Measurements from ENCODE around the gene MAP3K7.

MAP3K7 gene

DNA sequence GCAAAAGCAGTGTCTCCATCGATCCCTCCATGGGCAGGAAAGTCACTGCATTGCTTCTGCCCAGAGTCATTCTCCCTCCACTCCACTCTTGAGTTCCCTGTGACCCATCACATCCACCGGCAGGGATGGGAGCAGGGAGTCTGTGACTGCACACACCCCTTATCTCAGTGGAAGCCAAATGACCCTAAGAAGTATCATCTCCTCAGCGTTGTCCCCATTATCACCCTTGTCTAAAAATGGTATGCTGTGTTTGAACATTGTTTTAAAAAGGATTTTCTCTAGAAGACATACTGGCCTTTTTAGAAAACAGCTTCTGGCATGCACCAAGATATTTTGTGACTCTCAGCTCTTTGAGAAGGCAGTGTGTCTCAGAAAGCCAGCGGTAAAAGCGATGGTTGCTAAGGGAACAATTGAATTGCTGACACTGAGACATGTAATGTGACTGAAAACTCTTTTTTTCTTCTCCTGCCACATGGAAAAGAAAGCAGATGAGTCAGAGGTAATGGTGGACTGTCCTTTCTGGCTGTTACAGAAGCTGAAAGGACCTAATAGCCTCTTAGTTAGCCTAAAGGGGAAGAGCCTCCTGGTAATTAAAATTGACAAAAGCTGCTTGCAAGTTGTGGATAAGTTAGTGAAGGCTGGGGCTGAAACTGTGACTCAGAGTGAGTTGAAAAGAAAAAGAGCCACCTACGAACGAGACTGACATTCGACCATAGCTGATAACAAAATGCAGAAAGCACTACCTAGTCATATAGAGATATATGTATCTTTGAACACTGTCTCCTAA lies 120.5 kb downstream of the MAP3K7 start:
- no peak overlapping the region for H3K9ac ChIP-seq (ENCODE audit: insufficient read length, low read depth)
- H3K36me3 ChIP-seq (ENCODE audit: insufficient read depth, insufficient read length, low read length) = no peaks in the 10 kb centered on the region

DNA sequence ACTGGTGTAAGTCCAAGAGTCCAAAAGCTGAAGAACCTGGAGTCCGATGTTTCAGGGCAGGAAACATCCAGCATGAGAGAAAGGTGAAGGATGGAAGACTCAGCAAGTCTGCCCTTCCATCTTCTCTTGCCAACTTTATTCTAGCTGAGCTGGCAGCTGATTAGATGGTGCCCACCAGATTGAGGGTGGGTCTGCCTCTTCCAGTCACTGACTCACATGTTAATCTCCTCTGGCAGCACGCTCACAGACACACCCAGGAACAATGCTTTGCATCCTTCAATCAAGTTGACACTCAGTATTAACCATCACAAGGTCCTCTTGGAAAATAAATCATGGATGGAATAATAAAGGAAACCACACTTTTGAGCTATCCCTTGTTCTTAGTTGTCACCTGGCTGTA lies 121.2 kb downstream of the MAP3K7 start:
- Histone ChIP-seq H3K4me1 (ENCODE audit: insufficient read depth, insufficient read length) (no peaks in the 10 kb centered on the region), H3K9ac (ENCODE audit: insufficient read length, low read depth) (no peak overlapping the region)

More for the DNA sequence above, 120.5 kb downstream of the MAP3K7 start:
- H3K9me3 ChIP-seq (ENCODE audit: insufficient read depth, low read length) = no peaks in the 10 kb centered on the region
- DNase-seq (ENCODE audit: low read depth, low spot score) = no peak
- no peak for TF ChIP-seq ZNF274 (IDR thresholded peaks at IDR 0.05; ENCODE audit: low read depth, low read length)
- no peaks in the 10 kb centered on the region for H3K4me1 ChIP-seq (ENCODE audit: insufficient read depth, insufficient read length)
- no peaks in the 10 kb centered on the region for H3K27me3 ChIP-seq (ENCODE audit: insufficient read depth, insufficient read length)
- H3K4me3 ChIP-seq (ENCODE audit: insufficient read length, low read depth) = no peak overlapping the region

DNA sequence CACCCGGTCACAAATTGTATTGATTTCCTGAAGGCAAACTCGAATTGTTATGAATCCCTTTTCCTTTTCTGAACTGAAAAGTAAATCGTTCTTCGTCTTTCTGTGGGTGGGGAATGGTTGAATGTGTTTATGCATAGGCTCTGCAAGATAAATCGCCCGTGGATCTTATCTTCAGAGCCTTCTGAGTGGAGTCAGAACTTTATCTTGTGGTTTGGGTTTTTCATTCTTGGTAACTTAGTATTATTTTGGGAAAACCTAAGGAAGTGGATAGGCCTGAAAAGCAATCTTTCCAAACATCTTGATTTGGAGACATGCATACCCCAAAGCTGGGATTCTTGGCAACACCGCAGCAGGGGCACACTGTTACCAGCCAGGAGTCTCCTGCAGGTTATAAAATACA lies 122.4 kb downstream of the MAP3K7 start:
- Histone ChIP-seq H3K4me1 (ENCODE audit: insufficient read depth, insufficient read length) (no peaks in the 10 kb centered on the region), H3K9me3 (ENCODE audit: insufficient read depth, low read length) (peaks cover 12% of the 10 kb centered on the region; the same call in 1 of the 2 replicates), H3K4me3 (ENCODE audit: insufficient read length, low read depth) (no peak overlapping the region), H3K36me3 (ENCODE audit: insufficient read depth, insufficient read length, low read length) (no peaks in the 10 kb centered on the region), H3K27me3 (ENCODE audit: insufficient read depth, insufficient read length) (no peaks in the 10 kb centered on the region), H3K9ac (ENCODE audit: insufficient read length, low read depth) (no peak overlapping the region)
- DNase-seq (ENCODE audit: low read depth, low spot score) = no peak
- no peak for TF ChIP-seq ZNF274 (IDR thresholded peaks at IDR 0.05; ENCODE audit: low read depth, low read length)
- TF ChIP-seq SUZ12 (IDR thresholded peaks at IDR 0.05; ENCODE audit: extremely low read depth, insufficient read depth, insufficient read length) = no peak
- TF ChIP-seq YY1 (IDR thresholded peaks at IDR 0.05; ENCODE audit: insufficient read depth, insufficient read length) = no peak

More for the DNA sequence above, 121.2 kb downstream of the MAP3K7 start:
- Histone ChIP-seq H3K36me3 (ENCODE audit: insufficient read depth, insufficient read length, low read length) (no peaks in the 10 kb centered on the region), H3K9me3 (ENCODE audit: insufficient read depth, low read length) (no peaks in the 10 kb centered on the region; the same call in 1 of the 2 replicates), H3K4me3 (ENCODE audit: insufficient read length, low read depth) (no peak overlapping the region), H3K27me3 (ENCODE audit: insufficient read depth, insufficient read length) (no peaks in the 10 kb centered on the region)
- DNase-seq (ENCODE audit: low read depth, low spot score) = no peak
- TF ChIP-seq ZNF274 (IDR thresholded peaks at IDR 0.05; ENCODE audit: low read depth, low read length) (no peak), YY1 (IDR thresholded peaks at IDR 0.05; ENCODE audit: insufficient read depth, insufficient read length) (no peak), SUZ12 (IDR thresholded peaks at IDR 0.05; ENCODE audit: extremely low read depth, insufficient read depth, insufficient read length) (no peak)

DNA sequence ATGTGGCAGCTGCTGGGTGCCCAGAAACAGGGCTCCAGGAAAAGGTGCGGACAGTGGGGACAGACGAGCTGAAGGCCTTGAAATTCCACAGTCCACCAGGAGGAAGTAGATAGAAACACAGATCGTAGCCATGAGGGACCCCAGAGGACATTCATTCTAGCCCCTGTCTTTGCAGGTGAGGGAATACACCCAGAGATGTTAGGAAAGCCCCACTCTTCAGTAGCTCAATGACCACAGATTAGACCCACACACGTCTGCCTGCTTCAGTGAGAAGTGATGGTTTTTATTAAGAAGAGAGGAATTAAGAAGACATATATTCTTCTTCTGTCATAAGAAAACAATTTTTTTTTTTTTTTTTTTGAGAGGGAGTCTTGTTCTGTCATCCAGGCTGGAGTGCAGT lies 123.0 kb downstream of the MAP3K7 start:
- peaks cover 18% of the 10 kb centered on the region; the same call in 1 of the 2 replicates for H3K9me3 ChIP-seq (ENCODE audit: insufficient read depth, low read length)
- no peak overlapping the region for H3K9ac ChIP-seq (ENCODE audit: insufficient read length, low read depth)
- TF ChIP-seq SUZ12 (IDR thresholded peaks at IDR 0.05; ENCODE audit: extremely low read depth, insufficient read depth, insufficient read length) (no peak), YY1 (IDR thresholded peaks at IDR 0.05; ENCODE audit: insufficient read depth, insufficient read length) (no peak), ZNF274 (IDR thresholded peaks at IDR 0.05; ENCODE audit: low read depth, low read length) (no peak)
- H3K27me3 ChIP-seq (ENCODE audit: insufficient read depth, insufficient read length) = no peaks in the 10 kb centered on the region
- no peak overlapping the region for H3K4me3 ChIP-seq (ENCODE audit: insufficient read length, low read depth)
- DNase-seq (ENCODE audit: low read depth, low spot score) = no peak
- no peaks in the 10 kb centered on the region for H3K36me3 ChIP-seq (ENCODE audit: insufficient read depth, insufficient read length, low read length)
- H3K4me1 ChIP-seq (ENCODE audit: insufficient read depth, insufficient read length) = no peaks in the 10 kb centered on the region
